Gastroesophageal sphincter (tissue), 3 donors: ENCODE data around the gene HOXA11.

Source experiments
- EP300 ChIP-seq: sonication (generic); formaldehyde crosslinking; IDR thresholded peaks from one replicate; pipeline ENCODE4 v1.6.1; 2017; ENCODE audit warnings: antibody characterized with exemption, mild to moderate bottlenecking
- POLR2A ChIP-seq, 2 donors: fragments of 450-650 bp; IDR thresholded peaks; one replicate each; pipeline ENCODE4 v1.6.1; 2017; ENCODE audit warnings: antibody characterized with exemption in 2 of 2, mild to moderate bottlenecking in 2 of 2, moderate library complexity in 1 of 2
- POLR2AphosphoS5 ChIP-seq: sonication (generic); formaldehyde crosslinking; IDR thresholded peaks from one replicate; pipeline ENCODE4 v1.6.1; 2017; ENCODE audit warnings: antibody characterized with exemption
- TF ChIP-seq, protein P1 (sequence below), 4 experiments: fragments of 200-600 bp in 2 of 4; fragments of 450-650 bp in 2 of 4; sonication (generic) in 1 of 4; IDR thresholded peaks; one replicate each; pipeline ENCODE4 v1.5.1; 2017 to 2019; ENCODE audit warnings: antibody characterized with exemption in 4 of 4, mild to moderate bottlenecking in 2 of 4, moderate library complexity in 2 of 4

DNA sequence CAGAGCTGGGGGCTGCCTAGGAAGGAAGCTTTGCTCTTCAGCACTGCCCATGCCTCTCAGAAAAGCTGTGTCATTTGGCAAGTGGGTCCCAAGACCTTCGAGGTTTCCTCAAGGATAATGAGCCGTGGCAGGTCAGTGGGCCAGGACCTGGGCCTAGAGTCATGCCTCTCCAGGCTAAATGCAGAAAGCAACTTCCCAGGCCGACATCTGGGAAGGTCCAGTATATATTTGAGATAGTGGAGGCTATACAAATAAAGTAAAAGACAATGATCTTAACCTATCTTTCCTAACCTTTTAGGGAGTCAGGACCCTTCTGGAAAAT is 8.5 kb downstream of the HOXA11 start:
- TF ChIP-seq, protein P1, sequence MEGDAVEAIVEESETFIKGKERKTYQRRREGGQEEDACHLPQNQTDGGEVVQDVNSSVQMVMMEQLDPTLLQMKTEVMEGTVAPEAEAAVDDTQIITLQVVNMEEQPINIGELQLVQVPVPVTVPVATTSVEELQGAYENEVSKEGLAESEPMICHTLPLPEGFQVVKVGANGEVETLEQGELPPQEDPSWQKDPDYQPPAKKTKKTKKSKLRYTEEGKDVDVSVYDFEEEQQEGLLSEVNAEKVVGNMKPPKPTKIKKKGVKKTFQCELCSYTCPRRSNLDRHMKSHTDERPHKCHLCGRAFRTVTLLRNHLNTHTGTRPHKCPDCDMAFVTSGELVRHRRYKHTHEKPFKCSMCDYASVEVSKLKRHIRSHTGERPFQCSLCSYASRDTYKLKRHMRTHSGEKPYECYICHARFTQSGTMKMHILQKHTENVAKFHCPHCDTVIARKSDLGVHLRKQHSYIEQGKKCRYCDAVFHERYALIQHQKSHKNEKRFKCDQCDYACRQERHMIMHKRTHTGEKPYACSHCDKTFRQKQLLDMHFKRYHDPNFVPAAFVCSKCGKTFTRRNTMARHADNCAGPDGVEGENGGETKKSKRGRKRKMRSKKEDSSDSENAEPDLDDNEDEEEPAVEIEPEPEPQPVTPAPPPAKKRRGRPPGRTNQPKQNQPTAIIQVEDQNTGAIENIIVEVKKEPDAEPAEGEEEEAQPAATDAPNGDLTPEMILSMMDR (IDR thresholded peaks at IDR 0.05), result no peak
- TF ChIP-seq POLR2A (IDR thresholded peaks at IDR 0.05), result no peak
- no peak for TF ChIP-seq EP300
- no peak for TF ChIP-seq POLR2AphosphoS5
